Erythroblast (primary cell): Measurements from ENCODE around the gene KCTD21.

ENCODE experiments used
- GATA1 ChIP-seq: IDR thresholded peaks from 2 replicates; pipeline ENCODE4 v1.6.1; 2011; ENCODE audit warnings: low read depth, mild to moderate bottlenecking, control low read depth, low read length, moderate library complexity
- POLR2A ChIP-seq: IDR thresholded peaks from 2 replicates; pipeline ENCODE4 v1.6.1; 2011; ENCODE audit warnings: mild to moderate bottlenecking, low read length

GRCh38 chr11:78164471-78164870, 24.0 kb downstream of the KCTD21 start:
- TF ChIP-seq POLR2A (no peak), GATA1 (no peak)
